Upper lobe of left lung (tissue), 4 donors: ENCODE data around the gene ACTN1.

Experiments
- CTCF ChIP-seq, 6 experiments: fragments of 450-650 bp in 4 of 6; fragments of 200-600 bp in 2 of 6; sonication (generic) in 2 of 6; IDR thresholded peaks; one replicate each; pipeline ENCODE4 v1.5.1; 2016 to 2019; ENCODE audit warnings: antibody characterized with exemption in 6 of 6
- EP300 ChIP-seq, 4 donors: sonication (generic); formaldehyde crosslinking; IDR thresholded peaks; one replicate each; pipeline ENCODE4 v1.5.1; 2017; ENCODE audit warnings: antibody characterized with exemption in 4 of 4, control low read depth in 2 of 4

GRCh38 chr14:68888025-68888850 lies 90.9 kb downstream of the ACTN1 start:
- no peak for TF ChIP-seq CTCF (IDR thresholded peaks at IDR 0.05)
- TF ChIP-seq EP300 (IDR thresholded peaks at IDR 0.05): no peak
